Left ventricle myocardium superior (tissue), 1 donor: ENCODE measurements around the gene MESP1. TPM values are rescaled to one million over a fixed set of nuclear protein-coding genes. Genes with fewer than 3 reads are reported as not detected.
A peak's percentile ranks its signal among the peaks of the same experiment; 100 is the strongest.
"Not testable (repeated sequence)": the region's sequence is repeated elsewhere in the genome, so short reads cannot be mapped to it uniquely, and the experiment has no call there.

ENCODE experiments used
- ATAC-seq: fragments of 200-7000 bp; cut with Tn5 transposase; one replicate; pipeline ENCODE4 v1.9.1; 2020; ENCODE audit warnings: mild to moderate bottlenecking, moderate library complexity
- DNase-seq: peaks from one replicate; pipeline ENCODE4 v3.0.0-alpha.2; 2020
- intact Hi-C: fragments of 100-400 bp; cut with micrococcal nuclease; formaldehyde crosslinking; loops from one replicate; pipeline ENCODE4 v1.11.0; 2022
- long read RNA-seq: library from polyadenylated mRNA; unstranded; transcript quantifications from one replicate; pipeline ENCODE4 v2.0.0, GENCODE V29; 2021
- total RNA-seq: library from RNA; stranded (reverse); fragmentation: NEBNext Ultra II Directional; extraction: Animal tissue kit (Norgen Biotek cat#: 25700); gene quantifications from one replicate; pipeline ENCODE4 v1.2.1, GENCODE V29; 2021
- donor health status: DM: no; HTN: yes; CAD: no; lungs with severe emphysema.

MESP1 gene, protein sequence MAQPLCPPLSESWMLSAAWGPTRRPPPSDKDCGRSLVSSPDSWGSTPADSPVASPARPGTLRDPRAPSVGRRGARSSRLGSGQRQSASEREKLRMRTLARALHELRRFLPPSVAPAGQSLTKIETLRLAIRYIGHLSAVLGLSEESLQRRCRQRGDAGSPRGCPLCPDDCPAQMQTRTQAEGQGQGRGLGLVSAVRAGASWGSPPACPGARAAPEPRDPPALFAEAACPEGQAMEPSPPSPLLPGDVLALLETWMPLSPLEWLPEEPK
- total RNA-seq, result 8.4 TPM
- long read RNA-seq, transcript MESP1-201 (2 exons, 2,369 nt), result major isoform, 6 of 23 reads
- long read RNA-seq, partial matches to known transcripts, result 0 of 23 reads
- long read RNA-seq, other reads (novel, unspliced or antisense), result 17 of 23 reads

DNA sequence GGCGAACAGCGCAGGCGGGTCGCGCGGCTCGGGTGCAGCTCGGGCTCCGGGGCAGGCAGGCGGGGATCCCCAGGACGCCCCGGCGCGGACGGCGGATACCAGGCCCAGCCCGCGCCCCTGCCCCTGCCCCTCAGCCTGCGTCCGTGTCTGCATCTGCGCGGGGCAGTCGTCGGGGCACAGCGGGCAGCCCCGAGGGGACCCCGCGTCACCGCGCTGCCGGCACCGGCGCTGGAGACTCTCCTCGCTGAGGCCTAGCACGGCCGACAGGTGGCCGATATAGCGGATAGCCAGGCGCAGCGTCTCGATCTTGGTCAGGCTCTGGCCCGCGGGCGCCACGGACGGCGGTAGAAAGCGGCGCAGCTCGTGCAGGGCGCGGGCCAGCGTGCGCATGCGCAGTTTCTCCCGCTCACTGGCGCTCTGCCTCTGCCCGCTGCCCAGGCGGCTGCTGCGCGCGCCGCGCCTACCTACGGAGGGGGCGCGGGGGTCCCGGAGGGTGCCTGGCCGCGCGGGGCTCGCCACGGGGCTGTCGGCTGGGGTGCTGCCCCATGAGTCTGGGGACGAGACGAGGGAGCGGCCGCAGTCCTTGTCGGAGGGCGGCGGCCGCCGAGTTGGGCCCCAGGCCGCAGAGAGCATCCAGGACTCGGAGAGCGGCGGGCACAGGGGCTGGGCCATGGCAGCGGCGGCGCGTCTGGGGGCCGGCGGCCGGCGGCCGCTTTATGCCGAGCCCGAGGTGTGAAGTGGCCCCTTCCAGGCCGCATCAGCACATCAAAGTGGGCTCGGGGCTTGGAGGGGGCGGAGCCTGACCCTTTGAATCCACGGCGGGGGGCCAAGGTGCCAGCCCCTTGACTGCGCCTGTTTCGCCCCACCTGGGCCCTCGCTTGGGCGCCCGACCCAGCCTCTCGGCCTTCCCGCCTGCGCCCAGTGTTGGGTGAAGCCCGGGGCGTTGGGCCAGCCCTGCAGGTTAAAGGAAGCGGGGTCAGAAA lies at the start of gene MESP1:
Gene MESP1 (minus strand): TSS at position 690 of the 983 bp plus-strand sequence. CDS start 18 bp downstream, at position 672.
- peak; percentile 97 for DNase-seq
- intact Hi-C loops, result no loop called here
- ATAC-seq, result peak; percentile 96

DNA sequence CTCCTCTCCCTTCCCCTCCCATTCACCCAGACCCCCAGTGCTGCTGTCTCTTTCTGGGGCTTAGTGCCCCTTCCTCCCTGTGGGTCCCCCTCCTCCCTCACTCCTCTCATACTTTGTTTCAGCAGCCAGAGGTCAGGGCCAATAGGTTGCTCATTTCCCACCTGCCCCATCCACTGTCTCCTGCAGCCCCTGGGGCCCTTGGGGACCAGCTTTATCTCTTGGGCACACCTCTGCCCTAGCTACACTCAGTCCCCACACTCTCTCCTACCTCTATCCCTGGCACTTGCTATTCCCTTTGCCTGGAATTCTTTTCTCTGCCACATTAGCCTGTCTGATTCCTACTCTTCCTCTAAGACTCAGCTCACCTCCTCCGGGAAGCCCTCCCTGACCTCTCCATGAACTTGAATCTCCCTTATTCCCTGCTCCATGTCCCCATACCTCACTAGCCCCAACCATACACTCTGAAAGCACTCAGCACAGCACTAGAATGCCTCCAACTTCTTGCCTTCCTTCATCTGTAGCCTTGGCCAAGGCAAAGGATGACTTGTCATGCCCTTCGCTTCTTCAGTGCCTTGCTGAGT lies 49.0 kb upstream of the MESP1 start:
- DNase-seq (no peak), ATAC-seq (no peak)
- intact Hi-C loops, result no loop called here

DNA sequence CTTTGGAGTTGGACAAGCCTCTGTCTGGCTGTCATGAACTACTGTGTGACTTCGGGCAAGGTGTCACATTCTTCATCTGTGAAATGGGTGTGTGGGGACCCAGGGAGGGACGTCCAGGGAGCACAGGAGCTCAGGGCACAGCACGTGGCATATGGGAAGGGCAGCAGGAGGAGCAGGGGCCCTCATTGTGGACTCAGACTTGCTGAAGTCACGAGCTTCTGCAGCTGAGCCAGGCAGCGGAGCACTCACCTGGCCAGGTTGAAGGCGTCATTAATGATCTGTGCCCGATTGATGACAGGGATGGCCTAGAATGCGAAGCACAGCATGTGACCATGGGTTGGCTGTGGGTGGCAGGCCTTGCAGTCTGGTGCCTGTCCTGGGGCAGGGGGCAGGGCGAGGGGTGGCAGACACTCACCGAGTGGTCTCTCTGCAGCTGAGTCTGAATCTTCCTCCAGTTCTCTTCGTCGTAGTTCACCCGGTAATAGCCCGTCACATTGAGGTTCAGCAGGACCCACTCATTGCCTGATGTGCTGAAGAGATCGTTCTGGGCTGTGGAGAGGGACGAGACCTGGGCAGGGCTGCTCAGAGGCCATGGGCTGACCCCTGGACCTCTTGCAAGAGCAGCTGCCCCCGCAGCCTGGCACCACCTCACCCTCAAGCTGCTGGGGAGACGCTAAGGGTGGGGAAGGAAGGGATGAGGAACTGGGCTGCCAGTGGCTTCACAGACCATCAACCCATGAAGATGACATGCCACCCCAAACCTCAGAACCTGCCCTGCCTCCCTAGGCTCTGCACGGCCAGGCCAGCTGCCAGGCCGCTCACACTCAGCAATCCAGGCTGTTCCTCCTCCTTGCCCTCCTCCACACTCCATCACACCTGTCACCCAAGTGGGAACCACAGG lies 48.2 kb upstream of the MESP1 start:
- intact Hi-C loops, result no loop called here
- no peak for ATAC-seq
- DNase-seq, result peak; percentile 23

DNA sequence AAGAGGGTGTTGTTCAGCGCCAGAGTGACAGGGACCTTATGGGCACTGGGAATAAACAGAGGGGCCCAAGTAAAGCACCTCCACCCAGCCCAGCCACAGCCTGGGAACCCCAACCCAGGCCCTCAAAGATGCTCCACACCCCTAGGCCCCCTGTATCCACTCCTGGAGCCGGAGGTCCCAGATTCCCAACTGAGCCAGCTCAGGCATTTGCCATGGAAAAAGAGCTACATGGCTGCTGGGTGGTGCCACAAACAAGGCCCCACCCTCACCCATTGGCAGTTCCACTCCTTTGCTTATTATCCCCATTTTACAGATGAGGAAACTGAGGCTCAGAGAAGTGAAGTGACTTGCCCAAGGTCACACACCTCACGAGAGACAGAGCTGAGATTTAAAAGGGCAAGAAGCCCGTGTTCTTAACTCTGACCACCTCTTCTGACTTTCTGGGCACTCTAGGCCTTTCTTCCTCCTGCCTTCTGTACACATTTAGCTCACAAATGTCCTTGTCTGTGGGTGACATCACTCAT lies 46.7 kb upstream of the MESP1 start:
- no peak for ATAC-seq

DNA sequence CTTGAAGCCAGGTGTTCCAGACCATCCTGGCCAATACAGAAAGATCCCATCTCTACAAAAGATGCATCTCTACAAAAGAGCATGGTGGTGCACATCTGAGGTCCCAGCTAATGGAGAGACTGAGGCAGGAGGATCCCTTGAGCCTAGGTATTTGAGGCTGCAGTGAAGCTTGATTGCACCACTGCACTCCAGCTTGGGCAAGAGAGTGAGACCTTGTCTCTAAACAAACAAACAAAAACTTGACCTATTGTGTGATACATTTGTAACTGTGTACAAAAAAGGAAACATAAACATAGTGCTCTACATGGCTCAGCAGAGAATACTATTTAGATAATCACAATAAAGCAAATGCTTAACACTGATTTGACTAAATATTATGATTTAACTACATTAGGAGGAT lies 44.9 kb upstream of the MESP1 start:
- no peak for DNase-seq
- intact Hi-C loops, result no loop called here
- ATAC-seq, result no peak

More for the DNA sequence above, 46.7 kb upstream of the MESP1 start:
- intact Hi-C loops, result no loop called here
- no peak for DNase-seq

DNA sequence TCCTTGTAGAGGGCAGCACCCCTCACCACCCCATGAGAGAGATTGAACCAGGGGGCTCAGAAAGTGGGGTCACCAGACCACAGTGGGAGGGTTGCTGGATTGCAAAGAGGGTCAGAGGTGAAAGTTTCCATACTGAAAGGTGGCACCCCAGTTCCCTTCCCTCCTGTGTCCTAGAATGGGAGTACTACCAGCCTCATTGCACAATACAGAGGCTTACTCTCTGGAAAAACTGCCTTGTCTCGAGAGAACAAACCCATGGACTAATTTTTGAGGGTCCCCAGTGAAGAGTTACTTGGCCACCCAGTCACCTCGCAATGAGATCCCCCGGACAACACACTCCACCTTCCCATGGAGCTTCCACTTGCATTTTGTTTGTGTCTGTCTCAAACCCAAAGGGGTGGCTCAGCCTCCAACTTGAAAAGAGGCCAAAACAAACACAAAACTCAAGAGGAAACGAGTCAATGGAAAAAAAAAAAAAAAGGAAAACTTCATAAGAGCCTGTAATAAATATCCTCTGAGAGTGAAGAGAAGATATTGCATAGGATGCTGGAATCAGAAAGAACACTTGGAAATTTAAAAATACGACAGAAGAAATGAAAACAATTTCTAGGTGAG lies 43.7 kb upstream of the MESP1 start:
- ATAC-seq (peak; percentile 67), DNase-seq (no peak)
- intact Hi-C loops, result no loop called here

DNA sequence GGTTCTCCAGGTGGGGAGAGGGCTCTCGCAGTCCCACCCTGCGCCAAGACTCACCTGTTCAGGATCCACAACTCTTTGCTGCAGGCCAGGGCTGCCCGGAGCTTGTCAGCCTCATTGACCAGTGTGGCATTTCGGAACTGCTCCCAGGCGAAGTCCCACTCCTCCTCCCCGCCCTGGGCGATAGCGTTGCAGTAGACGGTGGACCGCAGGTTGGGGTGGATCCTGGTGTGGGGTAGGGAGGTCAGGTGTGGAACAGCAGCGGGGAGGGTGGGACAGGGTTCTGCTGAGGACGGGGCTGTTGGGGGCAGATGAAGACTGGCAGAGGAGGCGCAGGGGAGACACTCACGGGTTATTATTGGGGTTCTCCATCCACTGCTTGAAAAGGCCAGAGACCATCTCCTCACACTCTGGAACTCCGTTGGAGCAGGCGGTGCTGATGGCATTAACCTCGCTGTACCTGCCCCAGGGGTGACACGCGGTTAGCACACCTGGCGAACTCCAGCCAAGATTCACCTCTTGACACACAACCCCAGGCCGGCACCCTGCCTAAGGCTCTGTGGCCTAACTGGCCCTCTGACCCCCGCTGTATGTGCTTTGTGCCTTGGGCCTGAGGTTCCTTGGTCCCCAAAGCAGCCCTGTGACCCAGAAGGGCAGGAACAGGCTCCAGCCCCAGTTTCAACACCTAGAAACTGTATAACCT lies 41.2 kb upstream of the MESP1 start:
- intact Hi-C loops, result no loop called here
- DNase-seq (peak; percentile 23), ATAC-seq (no peak)

DNA sequence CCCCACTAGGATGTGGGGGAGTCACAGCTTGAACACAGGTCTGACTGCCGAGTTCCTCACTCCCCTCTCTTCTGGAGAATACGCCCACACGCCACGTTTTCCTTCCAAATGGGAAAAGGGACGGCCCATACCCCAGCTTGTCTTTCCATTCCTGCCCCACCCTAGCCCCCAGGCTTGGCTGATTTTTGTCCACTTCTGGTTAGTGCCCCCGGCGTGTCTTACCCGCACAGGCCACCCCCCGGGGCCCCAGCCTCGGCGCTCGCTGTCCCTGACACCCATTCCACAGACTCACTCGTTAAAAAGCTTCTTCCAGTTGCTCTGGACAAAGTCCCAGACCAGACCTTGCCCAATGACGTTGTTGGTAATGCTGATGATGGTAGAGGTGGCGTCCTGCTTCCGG lies 39.6 kb upstream of the MESP1 start:
- DNase-seq (no peak), ATAC-seq (no peak)
- intact Hi-C loops, result no loop called here

DNA sequence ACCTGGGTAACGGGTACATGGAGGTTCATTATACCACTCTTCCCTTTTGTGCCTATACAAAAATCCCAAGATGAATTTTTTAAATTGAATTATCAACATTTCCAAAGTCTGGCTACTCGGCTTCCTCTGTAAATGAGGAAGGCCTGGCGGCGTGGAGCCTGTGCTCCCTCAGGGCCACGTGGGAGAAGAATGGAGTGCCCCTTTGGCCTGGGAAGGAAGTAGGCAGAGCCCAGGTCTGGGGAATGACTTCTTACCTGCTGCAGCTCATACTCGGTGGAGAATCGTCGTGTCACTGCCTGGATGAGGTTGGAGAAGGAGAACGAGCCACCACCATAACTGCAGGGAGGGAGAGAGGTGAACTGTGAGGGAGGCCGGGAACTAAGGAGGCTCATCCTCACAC lies 39.2 kb upstream of the MESP1 start:
- ATAC-seq (no peak), DNase-seq (peak; percentile 2)
- intact Hi-C loops, result no loop called here

DNA sequence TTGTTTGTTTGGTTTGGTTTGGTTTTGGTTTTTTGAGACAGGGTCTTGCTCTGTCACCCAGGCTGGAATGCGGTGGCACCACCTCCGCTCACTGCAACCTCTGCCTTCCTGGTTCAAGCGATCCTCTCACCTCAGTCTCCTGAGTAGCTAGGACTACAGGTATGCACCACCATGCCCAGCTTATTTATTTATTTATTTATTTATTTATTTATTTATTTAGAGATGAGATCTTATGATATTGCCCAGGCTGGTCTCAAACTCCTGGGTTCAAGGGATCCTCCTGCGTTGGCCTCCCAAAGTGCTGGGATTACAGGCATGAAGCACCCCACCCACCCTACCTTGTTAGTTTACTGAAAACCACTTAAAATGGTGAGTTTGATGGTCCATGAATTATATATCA lies 37.5 kb upstream of the MESP1 start:
- intact Hi-C loops, ATAC-seq: not testable (repeated sequence)
- peak; percentile 4 for DNase-seq

DNA sequence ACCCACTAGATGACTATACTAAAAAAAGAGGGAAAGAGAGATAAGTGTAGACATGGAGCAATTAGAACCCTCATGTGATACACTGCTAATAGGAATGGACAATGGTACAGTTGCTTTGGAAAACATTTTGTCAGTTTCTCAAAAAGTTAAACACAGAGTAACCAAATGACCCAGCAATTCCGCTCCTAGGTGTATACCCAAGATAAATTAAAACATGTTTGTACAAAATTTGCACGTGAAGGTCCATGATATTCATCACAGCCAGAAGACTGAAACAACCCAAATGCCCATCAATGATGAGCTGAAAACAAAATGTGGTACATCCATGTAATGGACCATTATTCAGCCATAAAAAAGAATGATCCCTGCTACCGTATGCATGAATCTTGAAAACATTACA lies 36.9 kb upstream of the MESP1 start:
- intact Hi-C loops, result no loop called here
- DNase-seq (no peak), ATAC-seq (no peak)

DNA sequence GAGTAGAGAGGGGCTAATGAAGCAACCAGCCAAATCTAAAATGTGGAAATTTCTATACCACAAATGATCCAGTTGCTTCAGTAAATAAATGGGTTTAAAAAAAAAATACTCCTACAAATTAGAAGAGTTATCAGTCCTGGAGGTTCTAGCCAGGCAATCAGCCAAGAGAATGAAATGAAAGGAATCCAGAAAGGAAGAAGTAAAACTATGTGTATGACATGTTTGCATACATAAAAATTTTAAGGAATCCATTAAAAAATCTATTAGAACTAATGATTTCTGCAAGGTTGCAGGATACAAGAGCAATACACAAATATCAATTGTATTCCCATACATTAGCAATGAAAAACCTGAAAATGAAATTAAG lies 34.7 kb upstream of the MESP1 start:
- intact Hi-C loops, result no loop called here
- no peak for ATAC-seq

DNA sequence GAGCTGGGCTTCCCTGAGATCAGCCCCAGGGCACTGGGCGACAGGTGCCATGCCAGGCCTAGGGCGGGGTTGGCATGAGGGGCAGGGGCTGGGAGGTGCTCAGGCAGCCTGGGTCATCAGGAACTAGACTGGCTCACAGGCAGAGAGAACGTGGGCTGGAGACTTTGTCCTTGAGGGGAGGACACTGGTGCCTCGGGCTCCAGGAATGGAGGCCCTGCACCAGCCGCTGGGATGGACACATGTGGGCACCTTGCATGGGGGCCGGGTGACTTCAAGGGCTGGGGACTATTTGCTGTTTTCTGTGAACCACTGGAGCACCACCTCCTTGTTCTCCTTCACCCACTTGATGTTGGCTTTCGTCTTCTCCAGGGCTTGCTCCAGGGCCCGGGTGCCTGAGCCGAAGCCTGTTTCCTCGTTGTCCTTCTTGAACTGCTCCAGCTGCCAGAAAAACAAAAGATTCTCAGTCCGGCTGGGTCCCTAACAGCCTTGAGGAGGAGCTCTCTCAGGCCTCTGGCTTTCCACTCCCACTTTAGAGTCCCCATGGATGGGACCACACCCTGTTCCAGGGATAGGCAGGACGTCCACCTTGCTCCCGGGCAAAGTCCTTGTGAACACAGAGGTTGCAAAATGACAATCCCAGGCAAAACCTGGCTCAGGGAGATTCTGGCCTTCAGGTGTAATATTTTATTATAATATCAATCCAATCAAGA lies 34.2 kb upstream of the MESP1 start:
- ATAC-seq (peak; percentile 34), DNase-seq (peak; percentile 20)
- intact Hi-C loops, result no loop called here

More for the DNA sequence above, 34.7 kb upstream of the MESP1 start:
- DNase-seq, result no peak

DNA sequence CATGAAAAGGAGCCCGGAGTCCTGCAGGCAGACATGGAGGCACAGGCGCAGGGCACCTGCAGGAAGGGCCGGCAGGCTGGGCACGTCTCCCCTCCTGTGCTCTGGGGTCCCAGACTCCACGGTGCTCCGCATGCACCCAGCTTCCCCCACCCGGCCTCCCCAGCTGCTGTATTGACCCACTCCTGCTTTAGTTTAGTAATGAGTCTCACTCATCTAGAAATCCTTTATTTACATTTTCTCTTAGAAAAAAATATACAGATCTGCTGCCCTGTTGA lies 33.6 kb upstream of the MESP1 start:
- peak; percentile 9 for DNase-seq
- intact Hi-C loops, result no loop called here

DNA sequence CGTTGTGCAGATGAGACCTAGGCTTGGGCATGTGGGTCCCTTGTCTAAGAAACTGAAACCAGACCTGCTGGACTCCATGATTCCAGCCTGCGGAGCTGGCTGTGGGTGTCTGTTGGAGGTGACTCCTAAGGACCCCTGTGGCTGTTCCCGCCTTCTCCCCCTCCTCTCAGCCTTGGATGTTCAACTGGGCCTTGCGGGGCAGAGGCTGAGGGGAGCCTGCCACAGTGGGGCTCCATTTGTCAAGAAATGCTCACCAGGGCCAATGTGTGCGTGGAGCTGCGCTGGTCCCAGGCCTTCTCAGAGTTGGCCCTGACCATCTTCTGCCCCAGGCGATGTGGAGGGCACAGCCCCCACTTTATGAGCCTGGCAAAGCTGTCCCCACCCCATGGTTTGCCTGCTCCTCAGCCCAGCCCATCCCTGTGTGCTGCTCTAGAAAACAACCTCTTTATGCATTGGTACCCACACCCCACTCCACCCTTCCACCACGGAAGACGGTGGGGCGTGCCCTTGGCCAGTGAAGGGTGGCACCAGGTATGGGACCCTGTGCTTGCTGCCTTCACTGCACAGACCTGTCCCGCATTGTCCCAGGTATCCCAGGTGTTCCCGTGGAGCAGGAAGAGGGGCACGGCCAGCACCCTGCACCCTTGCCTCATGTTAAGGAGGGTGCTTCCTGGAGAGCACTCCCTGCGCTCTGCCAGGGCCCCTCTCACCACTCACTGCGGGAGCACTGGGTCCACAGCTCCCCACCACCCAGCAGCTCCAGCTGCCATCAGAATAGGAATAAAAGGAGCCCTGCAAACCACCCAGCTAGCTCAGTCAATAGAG lies 33.0 kb upstream of the MESP1 start:
- ATAC-seq (no peak), DNase-seq (peak; percentile 26)
- intact Hi-C loops, result no loop called here

More for the DNA sequence above, 33.6 kb upstream of the MESP1 start:
- no peak for ATAC-seq

DNA sequence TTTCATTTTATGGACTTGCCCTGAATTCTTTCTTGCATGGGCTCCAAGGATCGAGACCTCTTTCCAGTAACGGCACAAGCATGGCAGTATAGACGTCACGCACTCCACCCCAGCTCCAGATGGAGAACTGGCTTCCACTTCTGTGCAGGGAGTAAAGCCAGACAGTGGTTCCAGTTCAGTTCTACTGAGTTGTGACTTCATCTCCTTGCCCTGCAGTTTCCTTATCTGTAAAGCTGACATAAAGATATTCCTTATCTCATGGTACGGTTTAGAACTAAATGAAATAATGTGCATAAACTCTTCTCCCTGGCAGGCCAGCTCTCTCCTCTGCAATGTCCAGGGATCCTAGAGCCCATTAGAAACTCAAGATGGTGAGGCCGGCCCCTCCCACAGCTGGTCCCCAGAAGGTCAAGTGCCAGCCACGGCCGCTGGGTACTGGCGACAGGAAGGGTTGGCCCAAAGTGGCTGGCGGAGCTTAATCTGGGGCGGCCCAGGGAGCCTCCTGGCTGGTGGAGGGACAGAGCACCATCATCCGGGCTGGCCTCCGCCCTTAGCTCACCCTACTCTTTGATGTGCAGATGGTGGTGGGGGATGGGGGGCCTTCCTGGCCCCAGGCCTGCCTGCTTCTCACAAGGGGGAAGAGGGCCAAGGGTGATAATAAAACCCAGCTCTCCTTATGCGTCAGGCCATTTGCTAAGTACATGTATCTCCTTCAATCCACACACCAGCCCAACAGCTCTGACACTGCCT lies 32.2 kb upstream of the MESP1 start:
- ATAC-seq (peak; percentile 69), DNase-seq (peak; percentile 39)
- intact Hi-C loops, result no loop called here
